H1 (cell line): ENCODE results near the gene CCDC152. TPM values are rescaled to one million over a fixed set of nuclear protein-coding genes. Genes with fewer than 3 reads are reported as not detected.

ENCODE experiments used
- BRCA1 ChIP-seq: IDR thresholded peaks from 2 replicates; pipeline ENCODE4 v1.6.1; 2012; ENCODE audit warnings: low read depth, low read length, improper control_type of control experiment
- CHD7 ChIP-seq: fragments of 300-600 bp; sonication (generic); IDR thresholded peaks from 2 replicates; pipeline ENCODE4 v1.7.1; 2012; ENCODE audit warnings: low read length, moderate library complexity, mild to moderate bottlenecking, inconsistent platforms; ENCODE audit not compliant: insufficient replicate concordance
- CTBP2 ChIP-seq: IDR thresholded peaks from 2 replicates; pipeline ENCODE4 v1.7.0; 2011; ENCODE audit warnings: borderline replicate concordance, mild to moderate bottlenecking, moderate library complexity, mixed read lengths, low read length; ENCODE audit not compliant: insufficient read depth, insufficient read length
- CTCF ChIP-seq, 3 experiments: IDR thresholded peaks; 1 replicate in 2 of 3; 2 replicates in 1 of 3; pipeline versions ENCODE4 v1.5.1 to v1.6.1; 2011; ENCODE audit warnings: low read length in 3 of 3, mild to moderate bottlenecking in 3 of 3, inconsistent platforms in 2 of 3, low read depth in 1 of 3, moderate library complexity in 1 of 3; ENCODE audit not compliant: insufficient read depth in 1 of 3; ENCODE audit errors: control extremely low read depth in 1 of 3
- KDM1A ChIP-seq: fragments of 200-600, 300-600 bp; sonication (generic); IDR thresholded peaks from 2 replicates; pipeline ENCODE4 v1.7.1; 2016; ENCODE audit warnings: mild to moderate bottlenecking, low read length, borderline replicate concordance
- KDM4A ChIP-seq: IDR thresholded peaks from one replicate; pipeline ENCODE4 v1.7.1; 2012; ENCODE audit warnings: low read depth, mild to moderate bottlenecking, moderate library complexity, low read length, inconsistent platforms; ENCODE audit not compliant: severe bottlenecking
- NRF1 ChIP-seq: IDR thresholded peaks from 2 replicates; pipeline ENCODE4 v1.6.1; 2011; ENCODE audit warnings: mild to moderate bottlenecking, low read depth, low read length, improper control_type of control experiment
- PHF8 ChIP-seq: fragments of 200-600 bp; sonication (generic); conservative IDR thresholded peaks from 2 replicates; pipeline ENCODE4 v1.7.1; 2012; ENCODE audit warnings: low read depth, mild to moderate bottlenecking, inconsistent platforms, low read length, moderate library complexity
- TAF1 ChIP-seq: IDR thresholded peaks from 2 replicates; pipeline ENCODE4 v1.6.1; 2011; ENCODE audit warnings: mild to moderate bottlenecking, low read depth, low read length
- polyA plus RNA-seq, 7 experiments: library from polyadenylated mRNA; depleted of rRNA in 3 of 7; stranded (reverse) in 5 of 7; unstranded in 2 of 7; fragments of >200 nt in 5 of 7; fragments of 200-250 nt in 2 of 7; gene quantifications; 1 replicate in 5 of 7; 2 replicates in 1 of 7; 4 replicates in 1 of 7; pipeline versions ENCODE4 v1.2.1 to v1.2.3, GENCODE V29; 2011 to 2013; ENCODE audit warnings: missing spikeins in 2 of 7, mixed read lengths in 2 of 7
- total RNA-seq: library from RNA; stranded (reverse); fragmentation: NEBNext Ultra II Directional; extraction: Animal tissue kit (Norgen Biotek cat#: 25700); gene quantifications from 2 replicates; pipeline ENCODE4 v1.2.1, GENCODE V29; 2021

Gene CCDC152
- total and polyA plus RNA-seq, 2 of the 8 experiments (the other 6 are each of a cell fraction or from before 2014, with no cell fraction given): 2.6 to 9.5 TPM

- TF ChIP-seq CHD7: no peak
- no peak for TF ChIP-seq TAF1
- no peak for TF ChIP-seq BRCA1
- TF ChIP-seq PHF8: no peak
- TF ChIP-seq CTBP2: no peak
- TF ChIP-seq CTCF (IDR thresholded peaks at IDR 0.05; ENCODE audit: control extremely low read depth in 1 of 3, insufficient read depth in 1 of 3, low read depth in 1 of 3, low read length in 3 of 3): no peak
- TF ChIP-seq KDM4A: no peak
- no peak for TF ChIP-seq KDM1A
- TF ChIP-seq NRF1: no peak
Measured at GRCh38 chr5:42791151-42791550, 34.5 kb downstream of the CCDC152 start (continued).
